SH-SY5Y (cell line): Measurements from ENCODE around the gene C5orf24.

Experiments used
- GATA2 ChIP-seq: IDR thresholded peaks from 2 replicates; pipeline ENCODE4 v1.6.1; 2011; ENCODE audit warnings: mild to moderate bottlenecking, low read depth, low read length
- GATA3 ChIP-seq: IDR thresholded peaks from 2 replicates; pipeline ENCODE4 v1.6.1; 2011; ENCODE audit warnings: low read depth, mild to moderate bottlenecking, low read length, moderate library complexity

DNA sequence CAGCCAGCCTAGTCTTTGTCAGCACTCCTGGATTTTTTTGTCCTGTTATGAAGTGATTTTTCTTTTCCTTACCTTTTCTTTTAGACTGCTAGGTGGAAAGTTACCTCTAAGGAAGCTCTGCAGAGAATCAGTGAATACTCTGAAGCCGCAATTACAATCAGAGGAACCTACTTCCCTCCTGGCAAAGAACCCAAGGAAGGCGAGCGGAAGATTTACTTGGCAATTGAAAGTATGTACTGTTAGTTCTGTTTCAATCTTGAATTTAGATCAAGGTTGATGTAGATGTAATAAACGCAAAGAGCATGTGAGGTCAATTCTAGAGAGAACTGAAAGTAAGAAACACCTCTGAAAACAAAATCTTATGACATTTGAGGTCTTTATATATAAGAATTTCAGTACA, 27.0 kb upstream of the C5orf24 start:
- no peak for TF ChIP-seq GATA2
- TF ChIP-seq GATA3: no peak
